Psoas muscle (tissue), 8 donors: ENCODE data around the gene DPRX. TPM values are rescaled to one million over a fixed set of nuclear protein-coding genes. Genes with fewer than 3 reads are reported as not detected.

Experiments used
- ATAC-seq, 4 donors: fragments of 200-7000 bp; cut with Tn5 transposase; one replicate each; pipeline ENCODE4 v1.9.1; 2020; ENCODE audit warnings: moderate library complexity in 3 of 4, mild to moderate bottlenecking in 2 of 4
- DNase-seq, 2 donors: peaks; one replicate each; pipeline ENCODE4 v3.0.0-alpha.2; 2020
- H3K27ac ChIP-seq: fragments of 200-600 bp; one replicate; pipeline ENCODE4 v1.8.0; 2022
- H3K27me3 ChIP-seq, 3 donors: fragments of 200-600 bp in 1 of 3; one replicate each; pipeline versions ENCODE4 v1.6.1 to v1.8.0; 2013 to 2022; ENCODE audit warnings: low read length in 2 of 3, mild to moderate bottlenecking in 2 of 3, moderate library complexity in 1 of 3; ENCODE audit not compliant: insufficient read depth in 3 of 3
- H3K36me3 ChIP-seq, 2 donors: fragments of 200-600 bp in 1 of 2; one replicate each; pipeline versions ENCODE4 v1.6.1 to v1.8.0; 2013 to 2022; ENCODE audit warnings: low read depth in 1 of 2, mild to moderate bottlenecking in 1 of 2, moderate library complexity in 1 of 2; ENCODE audit not compliant: insufficient read depth in 1 of 2
- H3K4me1 ChIP-seq: fragments of 200-600 bp; one replicate; pipeline ENCODE4 v1.8.0; 2022
- H3K4me3 ChIP-seq: fragments of 200-600 bp; one replicate; pipeline ENCODE4 v1.8.0; 2022; ENCODE audit warnings: mild to moderate bottlenecking
- H3K9me3 ChIP-seq: fragments of 200-600 bp; one replicate; pipeline ENCODE4 v1.8.0; 2022
- CTCF ChIP-seq: fragments of 200-600 bp; IDR thresholded peaks from one replicate; pipeline ENCODE4 v1.8.0; 2022; ENCODE audit warnings: antibody characterized with exemption
- WGBS, 3 donors: extraction: QIAGEN DNeasy Blood & Tissue Kit; methylation state at CpG; one replicate each; pipeline versions ENCODE4 v1.1.6 to v1.1.7; 2013; 5-methylcytosine and 5-hydroxymethylcytosine counted together
- intact Hi-C, 2 donors: fragments of 100-400 bp; cut with DNase I; formaldehyde crosslinking; loops; one replicate each; pipeline versions ENCODE4 v1.11.0 to v1.14.2; 2022
- polyA plus RNA-seq, 3 donors: library from polyadenylated mRNA; stranded (reverse); fragments of 200-250 nt; gene quantifications; one replicate each; pipeline ENCODE4 v1.2.3, GENCODE V29; 2013
- total RNA-seq, 4 donors: library from RNA; stranded (reverse); fragmentation: NEBNext Ultra II Directional in 2 of 4; extraction: Animal tissue kit (Norgen Biotek cat#: 25700) in 2 of 4; gene quantifications; one replicate each; pipeline versions ENCODE4 v1.2.1 to v1.2.4, GENCODE V29; 2021 to 2023
- donor health status: healthy with polysubstance abuse.
- donor health status: DM: no; HTN: no; CAD: no; lungs with moderate emphysema.
- donor health status: Bipolar disorder and iron deficiency.
- donor health status: healthy.
- donor health status: DM: yes; HTN: yes; CAD: no.
- donor health status: DM: no; HTN: no; CAD: no.
- donor health status: DM: no; HTN: no; CAD: no.
- donor health status: DM: yes; HTN: yes; CAD: no.

DPRX gene
- total and polyA plus RNA-seq, 7 donors: 0.36 TPM; not detected in 6

- WGBS, 3 donors: 95% methylated on average over 34 of the region's 34 CpGs
- intact Hi-C loops: no loop called here
- Histone ChIP-seq H3K4me3 (no peak overlapping the region), H3K27ac (no peak overlapping the region), H3K9me3 (peaks cover 19% of the 10 kb centered on the region), H3K4me1 (no peaks in the 10 kb centered on the region), H3K27me3 (no peaks in the 10 kb centered on the region), H3K36me3 (no peaks in the 10 kb centered on the region)
- no peak for DNase-seq
- no peak for ATAC-seq
- no peak for TF ChIP-seq CTCF
Observed at GRCh38 chr19:53649746-53650593, 18.2 kb downstream of the DPRX start.

- TF ChIP-seq CTCF: no peak
- no peaks in the 10 kb centered on the region for H3K4me1 ChIP-seq
- no peaks in the 10 kb centered on the region for H3K27me3 ChIP-seq
- DNase-seq: no peak
- intact Hi-C loops: no loop called here
- peaks cover 19% of the 10 kb centered on the region for H3K9me3 ChIP-seq
- no peak overlapping the region for H3K27ac ChIP-seq
- WGBS, 3 donors: 89 to 96% (median 92%) methylated on average over 6 of the region's 6 CpGs
- no peak for ATAC-seq
- no peak overlapping the region for H3K4me3 ChIP-seq
- H3K36me3 ChIP-seq: no peaks in the 10 kb centered on the region
Observed at GRCh38 chr19:53652476-53652875, 20.7 kb downstream of the DPRX start.

- DNase-seq (no peak), ATAC-seq (no peak)
- Histone ChIP-seq H3K4me3 (no peak overlapping the region), H3K36me3 (no peaks in the 10 kb centered on the region), H3K4me1 (no peaks in the 10 kb centered on the region), H3K27me3 (no peaks in the 10 kb centered on the region), H3K9me3 (peaks cover 6% of the 10 kb centered on the region), H3K27ac (no peak overlapping the region)
- WGBS, 3 donors: 80 to 82% (median 80%) methylated on average over 8 of the region's 8 CpGs
- intact Hi-C loops: no loop called here
- TF ChIP-seq CTCF: no peak
Observed at GRCh38 chr19:53655042-53655665, 23.4 kb downstream of the DPRX start.

GRCh38 chr19:53657330-53657729 lies 25.5 kb downstream of the DPRX start:
- intact Hi-C loops: no loop called here
- TF ChIP-seq CTCF: no peak
- Histone ChIP-seq H3K27me3 (no peaks in the 10 kb centered on the region), H3K27ac (peak overlapping the region; percentile 41), H3K36me3 (no peaks in the 10 kb centered on the region), H3K4me3 (no peak overlapping the region), H3K9me3 (no peaks in the 10 kb centered on the region), H3K4me1 (no peaks in the 10 kb centered on the region)
- no peak for DNase-seq
- ATAC-seq: no peak
- 76 to 82% (median 81%) methylated on average over 4 of the region's 4 CpGs for WGBS, 3 donors
